Dermis blood vessel endothelial cell (primary cell): Measurements from ENCODE around the gene GRB10. TPM values are rescaled to one million over a fixed set of nuclear protein-coding genes. Genes with fewer than 3 reads are reported as not detected.

ENCODE experiments used
- DNase-seq: peaks from one replicate; pipeline ENCODE4 v3.0.0; 2010
- total RNA-seq: library from RNA; depleted of rRNA; stranded (reverse); fragments of >200 nt; gene quantifications from 2 replicates; pipeline ENCODE4 v1.2.3, GENCODE V29; 2014

Gene GRB10
- 223 and 285 TPM in 2 replicates for total RNA-seq

- DNase-seq = peak; percentile 58
Measured at GRCh38 chr7:50782375-50783208, at the start of gene GRB10. Gene GRB10, minus strand, starts transcription at chr7:50782896. Its CDS starts 50,574 bp downstream, at chr7:50732322.

DNA sequence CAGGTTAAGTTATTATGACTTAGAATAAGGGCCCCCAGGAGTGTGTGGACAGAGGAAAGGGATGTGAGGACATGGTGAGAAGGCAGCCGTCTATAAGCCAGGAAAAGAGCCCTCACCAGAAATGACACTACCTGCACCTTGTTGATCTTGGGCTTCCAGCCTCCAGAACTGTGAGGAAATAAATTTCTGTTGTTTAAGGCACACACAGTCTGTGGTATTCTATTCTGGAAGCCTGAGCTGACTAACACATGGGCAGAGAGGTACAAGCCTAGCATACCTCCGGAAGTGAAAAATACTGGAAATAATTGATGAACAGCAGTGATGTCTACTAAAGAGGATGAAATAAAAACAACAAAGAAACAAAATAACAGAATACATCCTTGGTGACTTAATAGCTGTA lies 46.1 kb upstream of the GRB10 start:
- peak; percentile 21 for DNase-seq

GRCh38 chr7:50828116-50828515 lies 45.4 kb upstream of the GRB10 start:
- DNase-seq = no peak

- no peak for DNase-seq
Measured at GRCh38 chr7:50827281-50827680, 44.6 kb upstream of the GRB10 start.

GRCh38 chr7:50826371-50827172 lies 43.9 kb upstream of the GRB10 start:
- DNase-seq = peak; percentile 97

- DNase-seq = no peak
Measured at GRCh38 chr7:50825465-50825864, 42.8 kb upstream of the GRB10 start.

GRCh38 chr7:50824882-50825281 lies 42.2 kb upstream of the GRB10 start:
- DNase-seq = no peak

GRCh38 chr7:50822706-50823105 lies 40.0 kb upstream of the GRB10 start:
- no peak for DNase-seq

DNA sequence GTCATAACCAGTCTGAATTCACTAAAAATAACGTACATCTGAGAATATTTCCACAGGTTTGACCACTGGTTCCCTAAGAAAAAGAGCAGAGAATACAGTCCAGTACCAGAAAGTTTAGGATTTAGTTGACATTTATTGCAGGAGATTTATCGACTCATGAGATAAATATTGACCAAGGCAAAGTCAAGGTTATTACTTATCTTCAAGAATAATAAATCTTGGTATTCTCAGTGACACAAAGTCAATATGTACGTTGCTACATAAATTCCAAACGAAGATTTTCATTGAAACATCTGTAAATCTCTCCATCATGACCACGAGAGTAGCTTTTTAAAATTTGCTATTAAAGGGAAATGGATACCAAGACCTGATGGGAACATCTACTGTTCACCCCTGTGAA lies 39.4 kb upstream of the GRB10 start:
- DNase-seq = no peak

DNA sequence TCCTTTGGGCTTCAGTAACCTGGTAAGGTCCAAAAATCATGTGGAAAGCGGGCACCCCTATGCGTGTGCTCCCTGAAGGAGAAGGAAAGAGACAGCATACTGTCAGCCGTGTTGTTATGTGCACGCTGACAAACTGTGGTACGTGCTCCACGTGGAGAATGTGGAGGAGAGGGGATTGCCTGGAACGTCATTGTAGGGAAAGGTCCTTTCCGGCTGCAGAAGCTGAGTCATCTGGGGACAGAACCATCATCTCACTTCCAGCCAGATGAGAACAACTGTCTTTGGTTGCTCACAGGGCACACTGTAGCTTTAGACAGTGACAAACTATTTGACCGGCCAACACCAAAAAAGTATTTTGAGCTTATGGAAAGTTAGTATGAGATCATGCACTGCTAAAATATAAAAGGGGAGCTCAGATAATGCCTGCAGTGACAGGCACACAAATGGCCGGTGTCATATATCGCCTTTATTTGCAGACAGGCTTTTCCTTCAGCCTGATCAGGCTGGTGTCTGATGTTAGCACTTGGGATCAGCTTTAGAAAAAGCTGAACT lies 38.8 kb upstream of the GRB10 start:
- DNase-seq = peak; percentile 56

DNA sequence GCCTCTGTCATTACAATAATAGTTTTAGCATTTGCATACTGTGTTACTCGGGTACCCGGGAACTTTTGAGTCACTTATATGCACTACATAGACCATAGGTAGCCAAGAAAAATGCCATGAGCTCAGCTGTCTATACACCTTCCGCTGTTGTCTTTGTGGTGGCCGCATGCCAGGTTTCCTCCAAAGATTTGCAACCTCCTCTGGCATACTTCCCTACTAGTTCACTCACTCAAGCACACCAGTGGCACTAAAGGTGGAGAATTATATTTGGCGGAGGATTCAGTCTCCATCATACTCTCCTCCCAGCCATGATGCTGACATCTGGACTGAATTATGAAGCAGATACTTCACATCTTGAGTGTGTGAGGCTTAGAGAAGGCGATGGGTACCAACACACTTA lies 35.6 kb upstream of the GRB10 start:
- peak; percentile 82 for DNase-seq

DNA sequence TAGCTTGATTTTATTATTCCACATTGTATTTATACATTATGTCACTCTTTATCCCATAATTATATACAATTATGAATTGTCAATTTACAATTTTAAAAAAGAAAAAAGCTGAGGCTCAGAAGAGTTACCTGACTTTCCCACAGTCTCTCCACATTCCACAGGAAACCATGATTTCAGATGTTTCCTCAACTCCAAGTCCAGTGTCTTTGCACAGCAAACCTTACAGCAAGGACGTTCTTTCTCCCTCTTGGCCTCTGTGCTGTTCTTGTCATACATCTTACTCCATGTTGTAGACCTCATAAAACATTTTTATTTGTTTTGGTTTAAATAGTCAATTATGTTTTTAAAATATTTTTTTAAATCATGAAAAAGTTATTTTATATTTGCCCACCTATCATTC lies 34.9 kb upstream of the GRB10 start:
- peak; percentile 88 for DNase-seq

DNA sequence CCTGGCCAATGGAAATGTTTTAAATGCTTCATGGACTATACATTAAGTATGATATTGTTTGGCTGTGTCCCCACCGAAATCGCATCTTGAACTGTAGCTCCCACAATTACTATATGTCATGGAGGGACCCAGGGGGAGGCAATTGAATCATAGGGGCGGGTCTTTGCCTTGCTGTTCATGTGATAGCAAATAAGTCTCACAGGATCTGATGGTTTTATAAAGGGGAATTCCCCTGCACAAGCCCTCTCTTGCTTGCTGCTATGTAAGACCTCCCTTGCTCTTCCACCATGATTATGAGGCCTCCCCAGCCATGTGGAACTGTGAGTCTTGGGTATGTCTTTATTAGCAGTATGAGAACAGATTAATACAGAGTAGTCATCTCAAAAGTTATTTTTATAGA lies 32.4 kb upstream of the GRB10 start:
- no peak for DNase-seq

GRCh38 chr7:50814166-50814565 lies 31.5 kb upstream of the GRB10 start:
- DNase-seq = no peak

DNA sequence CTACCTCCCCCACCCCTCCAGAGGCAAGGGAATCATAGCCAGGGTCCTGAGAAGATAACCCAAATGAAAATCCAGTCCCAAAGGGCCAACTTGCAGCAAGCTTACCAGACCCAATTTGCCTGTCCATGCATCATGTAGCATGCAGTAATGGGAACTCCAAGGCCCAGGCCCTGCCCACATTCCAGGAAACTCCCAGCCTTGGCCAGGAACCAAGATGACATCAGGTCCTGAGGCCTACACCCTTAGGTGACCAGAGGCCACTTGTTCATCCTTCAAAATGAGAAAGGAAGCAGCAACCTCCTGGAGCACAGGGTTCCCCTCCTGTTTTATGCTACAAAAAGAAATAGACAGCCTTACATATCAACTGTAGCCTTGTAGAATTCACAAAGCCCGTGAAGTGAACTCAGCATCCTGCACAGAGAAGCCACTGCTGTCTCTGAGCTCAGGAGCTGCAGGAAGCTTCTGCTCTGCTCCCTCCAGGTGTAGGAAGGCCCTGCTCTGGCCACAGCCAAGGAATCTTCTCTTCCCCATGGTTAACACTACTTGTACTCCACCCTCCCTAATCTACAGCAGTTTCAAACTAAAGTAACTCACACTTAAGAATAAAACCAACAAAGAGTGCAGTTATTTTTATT lies 30.3 kb upstream of the GRB10 start:
- DNase-seq = peak; percentile 90

- DNase-seq = no peak
Measured at GRCh38 chr7:50812094-50812493, 29.4 kb upstream of the GRB10 start.

- no peak for DNase-seq
Measured at GRCh38 chr7:50808282-50808888, 25.7 kb upstream of the GRB10 start.

DNA sequence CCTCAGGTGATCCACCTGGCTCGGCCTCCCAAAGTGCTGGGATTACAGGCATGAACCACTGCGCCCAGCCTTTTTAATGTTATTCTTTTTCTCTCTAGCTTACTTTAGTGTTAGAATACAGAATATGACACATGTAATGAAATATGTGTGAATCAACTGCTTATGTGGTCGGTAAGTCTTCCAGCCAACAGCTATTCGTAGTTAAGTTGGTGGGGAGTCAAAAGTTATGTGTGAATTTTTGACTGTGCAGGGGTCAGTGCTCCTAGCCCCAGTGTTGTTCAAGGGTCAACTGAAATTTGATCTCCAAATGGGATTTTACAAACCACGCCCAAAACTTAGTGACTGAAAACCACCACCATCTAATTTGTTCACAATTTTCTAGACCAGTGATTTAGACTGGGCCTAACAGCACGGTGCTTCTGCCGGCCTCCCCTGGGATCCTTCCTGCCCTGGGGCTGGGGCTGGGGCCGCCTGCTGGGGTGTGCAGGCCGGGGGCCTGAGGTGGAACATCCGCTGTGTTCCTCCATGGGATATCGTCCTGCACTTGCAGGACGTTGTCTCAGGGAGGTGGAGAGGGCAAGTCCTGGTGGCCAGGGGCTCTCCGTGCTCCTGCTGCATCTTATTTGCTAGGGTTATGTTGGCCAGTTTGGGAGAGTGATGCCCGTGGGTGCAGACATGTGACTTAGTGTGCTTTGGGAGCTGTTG lies 24.5 kb upstream of the GRB10 start:
- no peak for DNase-seq

- DNase-seq = no peak
Measured at GRCh38 chr7:50806143-50806542, 23.4 kb upstream of the GRB10 start.

GRCh38 chr7:50805447-50806125 lies 22.9 kb upstream of the GRB10 start:
- DNase-seq = peak; percentile 27
